DMS153 treated with DMSO at 0.1 percent for 48 hours (cell line): Measurements from ENCODE around the gene CRELD2.
A peak's percentile ranks its signal among the peaks of the same experiment; 100 is the strongest.

Experiments used
- DNase-seq: peaks from one replicate; lab custom pipeline; 2025; ENCODE audit not compliant: unreplicated experiment; lab: John Stamatoyannopoulos, UW

Gene CRELD2, protein sequence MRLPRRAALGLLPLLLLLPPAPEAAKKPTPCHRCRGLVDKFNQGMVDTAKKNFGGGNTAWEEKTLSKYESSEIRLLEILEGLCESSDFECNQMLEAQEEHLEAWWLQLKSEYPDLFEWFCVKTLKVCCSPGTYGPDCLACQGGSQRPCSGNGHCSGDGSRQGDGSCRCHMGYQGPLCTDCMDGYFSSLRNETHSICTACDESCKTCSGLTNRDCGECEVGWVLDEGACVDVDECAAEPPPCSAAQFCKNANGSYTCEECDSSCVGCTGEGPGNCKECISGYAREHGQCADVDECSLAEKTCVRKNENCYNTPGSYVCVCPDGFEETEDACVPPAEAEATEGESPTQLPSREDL

DNA sequence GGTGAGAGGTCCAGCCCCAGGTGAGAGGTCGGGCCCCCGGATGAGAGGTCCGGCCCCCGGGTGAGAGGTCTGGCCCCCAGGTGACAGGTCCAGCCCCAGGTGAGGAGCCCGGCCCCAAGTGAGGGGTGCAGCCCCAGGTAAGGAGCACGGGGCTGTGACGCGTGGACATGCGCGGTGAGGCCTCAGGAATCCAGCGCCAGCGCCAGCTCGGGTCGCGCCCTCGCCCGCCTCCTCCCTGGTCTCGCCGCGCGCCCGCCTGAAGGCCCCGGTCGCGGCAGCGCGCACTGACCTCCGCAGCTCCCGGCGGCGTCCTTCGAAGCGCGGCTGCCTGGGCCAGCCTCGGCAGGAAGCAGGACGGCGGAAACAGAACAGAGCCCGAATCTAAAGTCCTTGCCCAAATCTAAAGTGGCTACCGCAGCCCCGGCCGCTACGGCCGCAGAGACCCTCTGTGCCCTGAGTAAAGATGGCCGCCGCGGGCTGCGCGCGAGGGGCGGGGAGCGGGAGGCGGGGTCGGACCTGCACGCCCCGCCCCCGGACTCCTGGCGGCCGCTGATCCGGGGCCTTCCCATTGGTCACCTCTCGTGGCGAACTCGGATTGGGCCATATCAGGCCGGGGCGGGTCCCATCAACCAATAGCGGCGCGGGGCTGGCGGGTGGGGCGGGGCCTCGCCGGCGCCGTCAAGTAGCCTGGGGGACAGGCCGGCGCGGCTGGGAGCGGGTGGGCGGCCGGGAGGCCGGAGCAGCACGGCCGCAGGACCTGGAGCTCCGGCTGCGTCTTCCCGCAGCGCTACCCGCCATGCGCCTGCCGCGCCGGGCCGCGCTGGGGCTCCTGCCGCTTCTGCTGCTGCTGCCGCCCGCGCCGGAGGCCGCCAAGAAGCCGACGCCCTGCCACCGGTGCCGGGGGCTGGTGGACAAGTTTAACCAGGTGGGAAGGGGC is at the start of gene CRELD2, which contains the start of gene ALG12:
Gene CRELD2 (plus strand): TSS at position 661 of the 937 bp plus-strand sequence. CDS start 136 bp downstream, at position 797.
Gene ALG12 (minus strand): TSS at position 465 of the 937 bp plus-strand sequence. CDS start 4,673 bp downstream, outside the sequence.
- peak; percentile 92 for DNase-seq

DNA sequence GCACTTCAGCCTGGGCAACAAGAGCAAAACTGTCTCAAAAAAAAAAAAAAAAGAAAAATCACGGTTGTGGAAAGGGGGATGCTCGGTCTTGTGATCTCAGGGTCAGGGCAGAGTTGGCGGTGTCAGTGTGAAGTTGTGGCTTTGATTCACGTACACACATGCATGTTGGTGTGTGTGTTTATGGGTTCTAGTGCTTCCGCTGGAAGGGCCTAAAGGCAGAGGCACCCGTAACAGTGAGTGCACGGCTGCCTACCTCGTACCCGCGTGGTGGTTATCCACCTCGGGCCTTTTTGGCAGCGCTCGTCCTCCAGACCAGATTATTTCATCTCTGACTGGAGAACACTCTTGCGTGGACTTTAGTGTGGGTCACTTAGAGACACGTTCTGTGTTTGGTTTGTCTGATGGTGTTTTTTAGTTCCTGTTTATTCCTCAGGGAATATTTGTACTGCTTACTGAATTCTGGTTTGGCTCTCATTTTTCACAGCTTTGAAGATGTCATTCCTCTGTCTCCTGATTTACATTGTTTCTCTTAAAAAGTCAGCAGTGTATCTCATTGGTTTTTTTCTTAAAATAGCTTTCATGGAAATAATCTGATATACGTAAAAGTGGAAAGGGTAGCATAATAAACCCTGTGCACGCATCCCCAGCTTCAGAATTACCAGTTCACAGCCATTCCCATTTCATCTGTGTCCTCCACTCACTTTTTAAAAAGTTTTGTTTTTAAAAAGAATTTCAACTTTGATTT is 49.2 kb upstream of the CRELD2 start:
- DNase-seq, result no peak

DNA sequence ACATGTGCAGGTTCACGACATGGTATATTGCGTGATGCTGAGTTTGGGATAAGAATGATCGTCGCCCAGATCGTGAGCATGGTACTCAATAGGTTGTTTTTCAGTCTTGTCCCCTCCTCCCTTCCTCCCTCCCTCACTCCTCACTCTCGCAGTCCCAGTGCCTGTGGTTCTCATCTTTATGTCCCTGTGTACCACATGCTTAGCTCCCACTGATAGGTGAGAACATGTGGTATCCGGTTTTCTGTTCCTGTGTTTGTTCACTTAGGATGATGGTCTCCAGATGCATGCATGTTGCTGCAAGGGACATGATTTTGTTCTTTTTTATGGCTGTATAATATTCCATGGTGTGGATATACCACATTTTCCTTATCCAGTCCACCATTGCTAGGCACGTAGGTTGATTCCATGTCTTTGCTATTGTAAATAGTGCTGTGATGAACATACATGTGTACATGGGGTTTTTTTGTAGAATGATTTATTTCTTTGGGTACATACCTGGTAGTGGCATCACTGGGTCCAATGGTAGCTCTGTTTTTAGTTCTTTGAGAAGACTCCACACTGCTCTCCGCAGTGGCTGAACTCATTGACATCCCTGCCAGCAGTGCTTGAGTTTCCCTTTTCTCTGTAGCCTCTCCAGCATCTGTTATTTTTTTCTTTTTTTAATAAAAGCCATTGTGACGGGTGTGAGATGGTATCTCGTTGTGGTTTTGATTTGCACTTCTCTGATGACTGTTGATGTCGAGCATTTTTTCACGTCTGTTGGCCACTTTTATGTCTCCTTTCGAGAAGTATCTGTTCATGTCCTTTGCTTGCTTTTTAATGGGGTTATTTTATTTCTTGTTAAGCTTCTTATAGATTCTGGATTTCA is 48.4 kb upstream of the CRELD2 start:
- no peak for DNase-seq

DNA sequence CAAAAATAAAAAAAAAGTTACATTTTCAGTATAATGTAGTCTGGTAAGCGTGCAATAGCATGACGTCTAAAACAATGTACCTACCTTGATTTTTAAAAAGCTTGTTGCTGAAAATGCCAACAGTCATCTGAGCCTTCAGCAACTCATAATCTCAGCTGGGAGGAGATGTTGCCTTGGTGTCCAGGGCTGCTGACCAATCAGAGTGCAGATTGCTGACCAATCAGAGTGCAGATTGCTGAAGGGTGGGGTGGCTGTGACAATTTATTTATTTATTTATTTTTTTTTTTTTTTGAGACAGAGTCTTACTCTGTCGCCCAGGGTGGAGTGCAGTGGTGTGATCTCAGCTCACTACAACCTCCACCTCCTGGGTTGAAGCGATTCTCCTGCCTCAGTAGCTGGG is 47.0 kb upstream of the CRELD2 start:
- DNase-seq, result no peak

DNA sequence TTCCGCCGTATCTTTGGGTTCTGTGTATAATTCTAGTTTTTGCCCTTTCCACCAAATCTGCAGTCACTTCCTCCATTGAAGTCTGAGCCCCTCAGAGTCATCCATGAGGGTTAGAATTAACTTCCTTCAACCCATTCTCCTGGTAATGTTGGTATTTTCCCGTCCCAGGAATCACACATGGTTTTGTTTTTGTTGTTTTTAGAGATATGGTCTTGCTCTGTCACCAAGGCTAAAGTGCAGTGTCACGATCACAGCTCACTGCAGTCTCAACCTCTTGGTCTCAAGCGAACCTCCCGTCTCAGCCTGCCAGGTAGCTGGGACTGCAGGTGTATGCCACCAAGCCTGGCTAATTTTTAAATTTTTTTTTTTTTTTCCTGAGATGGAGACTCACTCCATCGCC is 46.1 kb upstream of the CRELD2 start:
- no peak for DNase-seq

DNA sequence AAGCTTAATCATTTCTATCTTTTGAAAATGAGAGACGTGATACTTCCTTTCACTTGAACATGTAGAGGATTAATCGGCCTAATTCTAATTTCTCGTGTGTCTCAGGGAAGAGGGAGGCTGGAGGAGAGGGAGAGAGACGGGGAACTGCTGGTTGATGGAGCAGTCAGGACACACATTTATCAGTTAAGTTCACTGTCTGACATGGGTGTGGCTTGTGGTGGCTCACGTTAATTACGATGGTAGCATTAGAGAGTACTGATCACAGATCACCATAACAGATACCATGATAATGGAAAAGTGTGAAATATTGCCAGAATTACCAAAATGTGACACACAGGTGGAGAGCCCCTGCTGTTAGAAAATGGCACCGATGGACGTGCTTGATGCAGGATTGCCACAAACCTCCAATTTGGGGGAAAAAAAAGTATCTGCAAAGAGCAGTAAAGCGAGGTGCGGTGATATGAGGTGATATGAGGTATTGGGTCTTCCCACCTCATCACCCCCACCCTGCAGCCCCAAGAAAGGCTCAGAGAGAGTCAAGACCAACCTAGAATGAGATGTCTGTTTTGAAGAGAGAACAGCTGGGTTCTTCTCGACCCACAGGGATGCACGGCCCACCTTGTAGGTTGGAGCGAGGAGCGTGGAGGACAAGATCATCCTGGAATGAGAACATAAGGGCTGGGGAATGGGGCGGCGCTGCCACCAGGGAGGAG is 45.0 kb upstream of the CRELD2 start:
- no peak for DNase-seq

DNA sequence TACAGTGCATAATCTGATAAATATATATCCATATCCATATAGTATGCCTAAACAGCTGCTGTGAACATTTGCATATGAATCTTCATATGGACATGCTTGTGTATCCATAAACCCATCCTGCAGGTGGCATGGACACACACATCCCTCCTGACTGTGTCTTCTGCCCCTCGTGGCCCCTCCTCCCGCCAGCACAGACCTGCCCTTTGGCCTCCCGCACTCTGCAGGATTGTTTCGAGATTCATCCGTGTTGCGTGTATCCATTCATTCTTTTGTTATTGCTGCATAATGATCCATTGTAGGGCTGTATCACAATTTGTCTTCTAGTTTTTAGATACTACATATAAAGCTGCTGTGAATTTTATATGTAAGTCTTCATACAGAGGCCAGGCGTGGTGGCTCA is 40.8 kb upstream of the CRELD2 start:
- no peak for DNase-seq

DNA sequence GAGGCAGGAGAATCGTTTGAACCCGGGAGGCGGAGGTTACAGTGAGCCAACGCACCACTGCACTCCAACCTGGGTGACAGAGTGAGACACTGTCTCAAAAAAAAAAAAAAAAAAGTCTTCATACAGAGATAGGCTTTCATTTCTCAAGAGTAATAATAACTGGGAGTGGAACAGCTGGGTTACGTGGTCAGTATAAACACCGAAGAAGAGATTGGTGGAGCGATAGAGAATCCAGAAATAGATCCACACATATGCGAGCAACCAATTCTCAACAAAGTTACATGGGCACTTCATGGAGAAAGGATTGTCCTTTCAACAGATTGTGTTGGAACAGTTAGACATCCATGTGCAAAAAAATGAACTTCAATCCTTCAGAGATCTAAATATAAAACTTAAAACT is 40.2 kb upstream of the CRELD2 start:
- no peak for DNase-seq

DNA sequence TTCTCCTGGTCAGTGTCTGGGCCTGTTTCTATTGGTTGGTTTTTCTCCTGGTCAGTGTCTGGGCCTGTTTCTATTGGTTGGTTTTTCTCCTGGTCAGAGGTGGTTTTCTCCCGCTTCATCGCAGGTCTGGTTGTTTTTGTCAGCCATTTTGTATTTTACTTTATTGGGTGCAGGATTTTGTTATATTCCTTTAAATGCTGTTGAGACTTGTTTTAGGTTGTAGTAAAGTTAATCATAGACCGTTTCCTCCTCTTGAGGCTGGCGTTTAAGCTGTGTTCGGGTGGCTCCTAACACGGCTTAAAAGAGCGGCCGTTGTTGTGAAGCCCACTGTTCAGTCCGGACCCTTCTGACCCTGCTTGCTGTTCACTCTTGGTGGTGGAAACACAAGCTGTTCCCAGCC is 38.6 kb upstream of the CRELD2 start:
- DNase-seq, result no peak

DNA sequence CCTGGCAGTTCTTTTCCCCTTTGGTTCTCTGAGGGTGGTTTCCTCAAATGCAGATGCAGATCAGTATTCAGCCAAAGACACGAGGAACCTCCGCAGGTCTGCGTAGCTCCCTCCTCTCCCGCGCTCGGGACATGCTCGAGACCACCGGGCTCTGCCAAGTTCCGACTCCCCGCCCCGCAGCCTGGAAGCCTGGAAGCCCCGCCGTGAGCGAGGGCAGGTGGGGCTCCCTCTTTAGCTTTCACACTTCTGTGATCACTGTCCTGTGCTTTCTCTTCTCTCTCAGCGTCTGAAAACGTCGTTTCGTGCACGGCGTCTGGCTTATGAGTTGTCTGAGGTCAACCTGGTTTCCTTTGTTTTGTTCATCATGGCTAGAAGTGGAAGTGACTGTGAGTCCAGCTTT is 38.2 kb upstream of the CRELD2 start:
- no peak for DNase-seq

DNA sequence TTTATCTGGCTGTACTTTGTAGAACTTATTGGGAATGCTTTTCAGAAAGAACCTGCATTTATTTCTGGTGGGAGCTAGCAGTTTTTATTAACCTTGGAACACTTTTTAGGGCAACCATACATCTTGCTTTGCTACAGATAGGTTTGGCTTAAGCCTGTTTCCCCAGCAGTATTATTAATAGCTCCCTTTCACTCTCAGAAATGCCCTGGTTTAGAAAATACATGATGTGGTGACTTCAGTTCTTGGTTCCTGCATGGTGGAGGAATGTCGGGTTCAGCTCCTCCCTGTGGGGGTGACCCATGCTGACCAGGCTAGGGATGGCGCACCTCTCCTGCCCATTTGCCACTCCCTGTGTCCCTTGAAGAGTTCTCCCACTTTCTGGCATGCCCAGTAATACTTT is 36.6 kb upstream of the CRELD2 start:
- DNase-seq, result no peak

DNA sequence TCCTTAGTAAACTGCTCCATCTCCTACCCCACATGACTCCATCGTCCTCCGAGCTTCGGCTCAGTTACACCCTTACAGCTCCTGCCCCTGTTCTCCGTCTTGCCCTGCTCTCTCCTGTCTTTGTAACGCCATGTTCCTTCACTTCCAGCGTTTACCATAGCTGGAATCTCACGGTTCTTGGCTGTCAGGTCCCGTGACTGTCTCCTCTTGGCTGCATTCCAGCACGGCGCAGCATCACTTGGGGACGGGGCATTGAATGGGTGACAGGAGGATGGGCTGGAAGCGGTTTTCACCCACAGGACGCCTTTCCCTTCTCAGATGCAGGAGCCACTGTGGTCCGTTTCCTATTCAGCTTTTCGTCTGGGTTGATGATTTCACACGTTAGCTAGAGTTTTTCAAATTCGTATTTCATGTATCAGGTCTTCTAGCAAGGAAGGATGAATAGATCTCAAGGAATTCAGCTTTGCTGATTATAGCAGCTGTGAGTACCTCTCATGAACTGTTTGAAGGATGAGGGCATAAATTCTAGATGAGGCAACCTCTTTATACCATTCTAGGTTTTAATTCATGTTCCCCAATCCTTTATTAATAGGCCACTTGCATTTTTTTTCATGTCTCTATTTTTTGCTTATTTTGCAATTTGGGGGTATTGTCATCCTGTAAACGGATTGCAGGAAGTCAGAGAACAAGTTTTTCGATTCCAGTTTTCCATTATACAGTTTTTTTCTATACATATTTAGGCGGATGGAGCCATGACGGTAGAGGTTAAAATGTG is 35.7 kb upstream of the CRELD2 start:
- DNase-seq, result no peak

DNA sequence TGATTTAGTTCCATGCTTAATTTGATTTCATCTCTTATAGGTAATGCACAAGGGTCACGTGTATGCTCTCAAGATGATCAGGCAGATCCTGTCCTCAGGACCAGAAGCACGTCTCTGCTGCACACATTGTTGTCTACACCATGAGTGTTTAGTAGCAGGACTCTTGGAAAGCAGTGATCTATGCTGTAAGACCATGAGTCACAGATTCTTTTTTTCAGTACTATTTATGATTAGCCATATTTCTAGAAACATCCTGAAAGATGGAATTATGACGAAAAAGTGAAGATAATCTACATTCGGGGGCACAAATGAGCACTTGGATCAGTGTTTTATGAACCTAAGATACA is 35.2 kb upstream of the CRELD2 start:
- no peak for DNase-seq

DNA sequence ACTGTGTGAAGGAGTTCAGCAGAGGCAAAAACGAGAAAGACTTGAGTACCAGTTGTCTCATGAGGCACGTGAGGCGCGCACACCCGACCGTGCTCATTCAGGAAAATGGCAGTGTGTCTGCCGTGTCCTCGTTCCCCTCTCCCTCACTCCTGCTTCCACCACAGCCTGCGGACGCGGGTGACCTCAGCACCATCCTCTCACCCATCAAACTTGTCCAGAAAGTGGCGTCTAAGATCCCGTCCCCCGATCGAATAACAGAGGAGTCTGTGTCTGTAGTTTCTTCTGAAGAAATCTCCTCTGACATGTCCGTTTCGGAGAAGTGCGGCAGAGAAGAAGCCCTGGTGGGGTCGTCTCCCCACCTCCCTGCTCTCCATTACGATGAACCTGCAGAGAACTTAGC is 34.4 kb upstream of the CRELD2 start:
- DNase-seq, result no peak

DNA sequence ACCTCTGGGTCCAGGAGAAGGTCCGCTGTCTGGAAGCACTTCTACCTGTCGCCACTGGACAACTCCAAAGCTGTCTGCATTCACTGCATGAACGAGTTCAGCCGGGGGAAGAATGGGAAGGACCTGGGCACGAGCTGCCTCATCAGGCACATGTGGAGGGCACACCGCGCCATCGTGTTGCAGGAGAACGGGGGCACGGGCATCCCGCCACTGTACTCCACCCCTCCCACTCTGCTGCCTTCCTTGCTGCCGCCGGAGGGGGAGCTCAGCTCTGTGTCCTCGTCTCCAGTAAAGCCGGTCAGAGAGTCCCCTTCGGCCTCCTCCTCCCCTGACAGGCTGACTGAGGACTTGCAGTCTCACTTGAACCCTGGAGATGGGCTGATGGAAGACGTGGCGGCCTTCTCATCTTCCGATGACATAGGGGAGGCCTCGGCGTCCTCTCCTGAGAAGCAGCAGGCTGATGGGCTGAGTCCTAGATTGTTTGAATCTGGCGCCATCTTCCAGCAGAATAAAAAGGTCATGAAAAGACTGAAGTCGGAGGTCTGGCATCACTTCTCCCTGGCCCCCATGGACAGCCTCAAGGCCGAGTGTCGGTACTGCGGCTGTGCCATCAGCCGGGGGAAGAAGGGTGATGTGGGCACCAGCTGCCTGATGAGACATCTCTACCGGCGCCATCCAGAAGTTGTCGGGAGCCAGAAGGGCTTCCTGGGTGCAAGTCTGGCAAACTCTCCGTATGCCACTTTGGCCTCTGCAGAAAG is 33.8 kb upstream of the CRELD2 start:
- DNase-seq, result no peak

DNA sequence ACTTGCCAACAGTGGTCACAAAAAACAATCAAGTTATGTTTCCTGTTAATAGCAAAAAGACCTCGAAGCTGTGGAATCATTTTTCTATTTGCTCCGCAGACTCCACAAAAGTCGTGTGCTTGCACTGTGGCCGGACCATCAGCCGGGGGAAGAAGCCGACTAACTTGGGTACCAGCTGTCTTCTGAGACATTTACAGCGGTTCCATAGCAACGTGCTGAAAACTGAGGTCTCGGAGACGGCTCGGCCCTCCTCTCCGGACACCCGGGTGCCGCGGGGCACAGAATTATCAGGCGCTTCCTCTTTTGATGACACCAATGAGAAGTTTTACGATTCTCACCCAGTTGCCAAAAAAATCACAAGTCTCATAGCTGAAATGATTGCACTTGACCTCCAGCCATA is 33.2 kb upstream of the CRELD2 start:
- DNase-seq, result no peak

DNA sequence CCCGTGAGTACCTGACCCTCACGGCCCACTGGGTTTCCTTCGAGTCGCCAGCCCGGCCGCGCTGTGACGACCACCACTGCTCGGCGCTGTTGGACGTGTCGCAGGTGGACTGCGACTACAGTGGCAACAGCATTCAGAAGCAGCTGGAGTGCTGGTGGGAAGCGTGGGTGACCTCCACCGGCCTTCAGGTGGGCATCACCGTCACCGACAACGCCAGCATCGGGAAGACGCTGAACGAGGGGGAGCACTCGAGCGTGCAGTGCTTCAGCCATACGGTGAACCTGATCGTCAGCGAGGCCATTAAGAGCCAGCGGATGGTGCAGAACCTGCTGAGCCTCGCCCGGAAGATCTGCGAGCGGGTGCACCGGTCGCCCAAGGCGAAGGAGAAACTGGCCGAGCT is 32.6 kb upstream of the CRELD2 start:
- DNase-seq, result no peak

DNA sequence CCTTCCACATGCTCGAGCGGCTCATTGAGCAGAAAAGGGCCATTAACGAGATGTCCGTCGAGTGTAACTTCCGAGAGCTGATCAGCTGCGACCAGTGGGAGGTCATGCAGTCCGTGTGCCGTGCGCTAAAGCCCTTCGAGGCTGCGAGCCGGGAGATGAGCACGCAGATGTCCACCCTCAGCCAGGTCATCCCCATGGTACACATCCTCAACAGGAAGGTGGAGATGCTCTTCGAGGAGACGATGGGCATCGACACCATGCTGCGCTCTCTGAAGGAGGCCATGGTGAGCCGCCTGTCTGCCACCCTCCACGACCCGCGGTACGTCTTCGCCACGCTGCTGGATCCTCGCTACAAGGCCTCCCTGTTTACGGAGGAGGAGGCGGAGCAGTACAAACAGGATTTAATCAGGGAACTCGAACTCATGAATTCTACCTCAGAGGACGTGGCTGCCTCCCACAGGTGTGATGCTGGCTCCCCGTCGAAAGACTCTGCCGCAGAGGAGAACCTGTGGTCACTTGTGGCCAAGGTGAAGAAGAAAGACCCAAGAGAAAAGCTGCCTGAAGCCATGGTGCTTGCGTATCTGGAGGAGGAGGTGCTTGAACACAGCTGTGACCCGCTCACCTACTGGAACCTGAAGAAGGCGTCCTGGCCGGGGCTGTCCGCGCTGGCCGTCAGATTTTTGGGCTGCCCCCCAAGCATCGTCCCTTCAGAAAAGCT is 31.9 kb upstream of the CRELD2 start:
- DNase-seq, result no peak
